Measurements from ENCODE around the gene UBE2L6.

DNA sequence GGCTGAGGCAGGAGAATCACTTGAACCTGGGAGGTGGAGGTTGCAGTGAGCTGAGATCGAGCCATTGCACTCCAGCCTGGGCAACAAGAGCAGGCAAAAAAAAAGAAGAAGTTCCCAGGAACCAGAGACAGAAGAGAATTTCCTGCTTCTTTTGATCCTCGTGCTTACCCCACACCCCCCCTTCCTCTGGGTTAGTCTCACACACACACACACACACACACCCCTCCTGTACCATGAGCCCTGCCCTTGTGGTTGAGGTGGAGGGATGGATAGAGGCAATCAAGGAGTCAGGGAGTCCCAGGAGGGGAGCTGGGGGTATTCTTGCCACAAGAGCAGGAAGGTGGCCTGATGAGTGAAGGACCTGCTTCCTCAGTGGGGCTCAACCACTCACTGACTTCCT is 4.1 kb upstream of the UBE2L6 start:
- TF ChIP-seq EZH2 (IDR thresholded peaks at IDR 0.05; ENCODE audit: insufficient read depth, poor library complexity, severe bottlenecking), result no peak
- no peak for TF ChIP-seq EZH2phosphoT487 (IDR thresholded peaks at IDR 0.05; ENCODE audit: insufficient read depth, low read depth)

Data from GM23248 (cell line).